B cell (primary cell): ENCODE results near the gene RPS21. TPM values are rescaled to one million over a fixed set of nuclear protein-coding genes. Genes with fewer than 3 reads are reported as not detected.

Experiments
- ATAC-seq: fragments of 200-7000 bp; cut with Tn5 transposase; one replicate; pipeline ENCODE4 v1.10.0; 2021; ENCODE audit warnings: low read depth, mild to moderate bottlenecking, moderate number of reproducible peaks, moderate library complexity
- CTCF ChIA-PET: fragments of 350-600 bp; sonication (Branson Sonifier 250); formaldehyde crosslinking; loops from one replicate; lab custom pipeline; 2021; ENCODE audit warnings: antibody characterized with exemption, inconsistent platforms; lab: Charles Lee
- POLR2A ChIA-PET: fragments of 350-600 bp; sonication (Branson Sonifier 250); formaldehyde crosslinking; loops from one replicate; lab custom pipeline; 2021; ENCODE audit warnings: antibody characterized with exemption; lab: Charles Lee
- DNase-seq: peaks from one replicate; pipeline ENCODE4 v3.0.0; 2013
- H2AFZ ChIP-seq: 2 replicates; pipeline ENCODE4 v1.6.1; 2012; ENCODE audit warnings: mild to moderate bottlenecking, low read depth, low read length; ENCODE audit not compliant: insufficient read depth, poor library complexity, severe bottlenecking
- H3K27ac ChIP-seq, 2 donors: 1 replicate in 1 of 2; 2 replicates in 1 of 2; pipeline ENCODE4 v1.5.1; 2012 to 2013; ENCODE audit warnings: low read length in 2 of 2, mild to moderate bottlenecking in 2 of 2, moderate library complexity in 1 of 2
- H3K27me3 ChIP-seq, 4 experiments: fragments of 200-600 bp in 1 of 4; sonication (generic) in 1 of 4; replicated peaks in 1 of 4; 1 replicate in 2 of 4; 2 replicates in 2 of 4; pipeline versions ENCODE4 v1.6.1 to v1.7.0; 2013 to 2016; ENCODE audit warnings: low read length in 3 of 4, mild to moderate bottlenecking in 2 of 4, mixed read lengths in 1 of 4, moderate library complexity in 1 of 4; ENCODE audit not compliant: insufficient read depth in 4 of 4, control insufficient read depth in 3 of 4; ENCODE audit errors: control extremely low read depth in 1 of 4
- H3K36me3 ChIP-seq, 2 experiments: replicated peaks in 1 of 2; 1 replicate in 1 of 2; 2 replicates in 1 of 2; pipeline versions ENCODE4 v1.6.1 to v1.7.1; 2013; ENCODE audit warnings: low read length in 1 of 2; ENCODE audit not compliant: insufficient read depth in 2 of 2, control insufficient read depth in 1 of 2; ENCODE audit errors: control extremely low read depth in 1 of 2, extremely low read depth in 1 of 2
- H3K4me1 ChIP-seq, 2 donors: fragments of 200-600 bp in 1 of 2; sonication (generic) in 1 of 2; 1 replicate in 1 of 2; 2 replicates in 1 of 2; pipeline versions ENCODE4 v1.5.1 to v1.6.1; 2013 to 2017; ENCODE audit warnings: low read length in 2 of 2; ENCODE audit not compliant: control insufficient read depth in 2 of 2, insufficient read depth in 2 of 2
- H3K4me2 ChIP-seq: replicated peaks from 2 replicates; pipeline ENCODE3; 2012; ENCODE audit warnings: mild to moderate bottlenecking, low read depth, low read length; ENCODE audit not compliant: poor library complexity, severe bottlenecking
- H3K4me3 ChIP-seq, 5 experiments: fragments of 200-600 bp in 1 of 5; sonication (generic) in 1 of 5; 1 replicate in 3 of 5; 2 replicates in 2 of 5; pipeline versions ENCODE4 v1.5.1 to v1.7.0; 2011 to 2016; ENCODE audit warnings: low read length in 4 of 5, mild to moderate bottlenecking in 4 of 5, low read depth in 2 of 5, control low read depth in 1 of 5, moderate library complexity in 1 of 5; ENCODE audit not compliant: insufficient read depth in 1 of 5; ENCODE audit errors: control extremely low read depth in 1 of 5, extremely low read depth in 1 of 5
- H3K79me2 ChIP-seq: fragments of 200-600 bp; sonication (generic); one replicate; pipeline ENCODE4 v1.6.0; 2016; ENCODE audit warnings: low read length; ENCODE audit not compliant: control insufficient read depth, insufficient read depth
- H3K9ac ChIP-seq: fragments of 200-600 bp; sonication (generic); 2 replicates; pipeline ENCODE4 v1.6.1; 2017; ENCODE audit warnings: mild to moderate bottlenecking, low read length, moderate library complexity
- H3K9me3 ChIP-seq, 3 donors: one replicate each; pipeline versions ENCODE4 v1.6.1 to v1.7.1; 2013; ENCODE audit warnings: low read length in 2 of 3; ENCODE audit not compliant: control insufficient read depth in 2 of 3, insufficient read depth in 1 of 3; ENCODE audit errors: control extremely low read depth in 1 of 3
- H4K20me1 ChIP-seq: 2 replicates; pipeline ENCODE4 v1.6.0; 2012; ENCODE audit warnings: mild to moderate bottlenecking, low read length; ENCODE audit not compliant: insufficient read depth, control insufficient read depth, poor library complexity, severe bottlenecking
- H3K27ac Mint-ChIP-seq: one replicate; pipeline ENCODE4 v1.8.0; 2021; ENCODE audit warnings: mixed read lengths
- H3K27me3 Mint-ChIP-seq: one replicate; pipeline ENCODE4 v1.8.0; 2021; ENCODE audit warnings: mixed read lengths
- H3K4me1 Mint-ChIP-seq: one replicate; pipeline ENCODE4 v1.8.0; 2021; ENCODE audit warnings: mixed read lengths
- H3K4me3 Mint-ChIP-seq: one replicate; pipeline ENCODE4 v1.8.0; 2021; ENCODE audit warnings: mixed read lengths
- H3K9me3 Mint-ChIP-seq: one replicate; pipeline ENCODE4 v1.8.0; 2022; ENCODE audit warnings: mixed read lengths; ENCODE audit not compliant: insufficient read depth
- EZH2 ChIP-seq: IDR thresholded peaks from 2 replicates; pipeline ENCODE4 v1.6.1; 2012; ENCODE audit warnings: borderline replicate concordance, low read depth, mild to moderate bottlenecking, moderate library complexity, low read length; ENCODE audit not compliant: insufficient read depth, poor library complexity, severe bottlenecking
- WGBS: methylation state at CpG from one replicate; pipeline ENCODE4 v1.1.5; 2013; ENCODE audit warnings: missing lambda C conversion rate; ENCODE audit not compliant: insufficient coverage; 5-methylcytosine and 5-hydroxymethylcytosine counted together
- intact Hi-C: fragments of 100-400 bp; cut with micrococcal nuclease; formaldehyde crosslinking; loops from one replicate; pipeline ENCODE4 v1.10.0; 2022
- polyA plus RNA-seq: library from polyadenylated mRNA; depleted of rRNA; stranded (reverse); fragments of >200 nt; gene quantifications from 2 replicates; pipeline ENCODE4 v1.2.3, GENCODE V29; 2012
- total RNA-seq, 2 donors: library from RNA; stranded (reverse); fragments of 120-200 nt in 1 of 2; gene quantifications; 1 replicate in 1 of 2; 2 replicates in 1 of 2; pipeline versions ENCODE4 v1.2.3 to v1.2.4, GENCODE V29; 2013 to 2022
- TF ChIP-seq, protein P1 (sequence below): fragments of 200-600 bp; IDR thresholded peaks from one replicate; pipeline ENCODE4 v1.8.0; 2022; ENCODE audit warnings: antibody characterized with exemption, mild to moderate bottlenecking

RPS21 gene
- total and polyA plus RNA-seq, 2 donors (not counting 1 experiment from before 2014, with no cell fraction given) = 2,653 to 9,603 TPM

GRCh38 chr20:62405981-62406513 is 19.1 kb downstream of the RPS21 start:
- H2AFZ ChIP-seq = peak overlapping the region; percentile 33
- CTCF ChIA-PET = no interaction called here
- H3K4me3 ChIP-seq = peak overlapping the region in 4 of 5 experiments; percentile 46 to 67 (median 56)
- TF ChIP-seq, protein P1, sequence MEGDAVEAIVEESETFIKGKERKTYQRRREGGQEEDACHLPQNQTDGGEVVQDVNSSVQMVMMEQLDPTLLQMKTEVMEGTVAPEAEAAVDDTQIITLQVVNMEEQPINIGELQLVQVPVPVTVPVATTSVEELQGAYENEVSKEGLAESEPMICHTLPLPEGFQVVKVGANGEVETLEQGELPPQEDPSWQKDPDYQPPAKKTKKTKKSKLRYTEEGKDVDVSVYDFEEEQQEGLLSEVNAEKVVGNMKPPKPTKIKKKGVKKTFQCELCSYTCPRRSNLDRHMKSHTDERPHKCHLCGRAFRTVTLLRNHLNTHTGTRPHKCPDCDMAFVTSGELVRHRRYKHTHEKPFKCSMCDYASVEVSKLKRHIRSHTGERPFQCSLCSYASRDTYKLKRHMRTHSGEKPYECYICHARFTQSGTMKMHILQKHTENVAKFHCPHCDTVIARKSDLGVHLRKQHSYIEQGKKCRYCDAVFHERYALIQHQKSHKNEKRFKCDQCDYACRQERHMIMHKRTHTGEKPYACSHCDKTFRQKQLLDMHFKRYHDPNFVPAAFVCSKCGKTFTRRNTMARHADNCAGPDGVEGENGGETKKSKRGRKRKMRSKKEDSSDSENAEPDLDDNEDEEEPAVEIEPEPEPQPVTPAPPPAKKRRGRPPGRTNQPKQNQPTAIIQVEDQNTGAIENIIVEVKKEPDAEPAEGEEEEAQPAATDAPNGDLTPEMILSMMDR = no peak
- TF ChIP-seq EZH2 = no peak
- H3K36me3 ChIP-seq = no peaks in the 10 kb centered on the region
- no peaks in the 10 kb centered on the region for H3K27me3 ChIP-seq
- intact Hi-C loops = loop anchor here (2.0 to 5.0 kb wide), 3 partner anchors 167 to 531 kb away; partner anchors contain the start of genes GID8 and OSBPL2
- H3K27ac Mint-ChIP-seq = peak overlapping the region; percentile 59
- H4K20me1 ChIP-seq = peaks cover 9% of the 10 kb centered on the region
- H3K4me1 Mint-ChIP-seq = peaks cover 41% of the 10 kb centered on the region
- peak overlapping the region; percentile 74 for H3K4me3 Mint-ChIP-seq
- H3K27me3 Mint-ChIP-seq = no peaks in the 10 kb centered on the region
- DNase-seq (no peak), ATAC-seq (no peak)
- WGBS = 82% methylated on average over 8 of the region's 10 CpGs
- peak overlapping the region; percentile 78 for H3K9ac ChIP-seq
- H3K27ac ChIP-seq = no peak overlapping the region
- POLR2A ChIA-PET = no interaction called here
- H3K4me2 ChIP-seq = peak overlapping the region; percentile 95
- no peaks in the 10 kb centered on the region for H3K9me3 Mint-ChIP-seq
- H3K9me3 ChIP-seq = no peaks in the 10 kb centered on the region
- peaks cover 30 to 51% of the 10 kb centered on the region in 2 donors for H3K4me1 ChIP-seq
- peaks cover 23% of the 10 kb centered on the region for H3K79me2 ChIP-seq

- Mint-ChIP-seq H3K27me3 (no peaks in the 10 kb centered on the region), H3K27ac (peak overlapping the region; percentile 50)
- no peak for TF ChIP-seq EZH2
- TF ChIP-seq, protein P1 = no peak
These were observed 19.8 kb downstream of the RPS21 start for GRCh38 chr20:62406635-62407176.

More at GRCh38 chr20:62406635-62407176, 19.8 kb downstream of the RPS21 start:
- Histone ChIP-seq H4K20me1 (peaks cover 9% of the 10 kb centered on the region), H3K79me2 (peaks cover 23% of the 10 kb centered on the region), H3K36me3 (no peaks in the 10 kb centered on the region), H3K4me2 (peak overlapping the region; percentile 95), H2AFZ (peak overlapping the region; percentile 33), H3K27ac (peak overlapping the region in 1 of 2 donors; percentile 56), H3K9me3 (no peaks in the 10 kb centered on the region), H3K4me1 (peaks cover 30 to 47% of the 10 kb centered on the region in 2 donors), H3K27me3 (no peaks in the 10 kb centered on the region), H3K9ac (peak overlapping the region; percentile 78), H3K4me3 (peak overlapping the region; percentile 36 to 67 (median 54))
- no peak for ATAC-seq
- POLR2A ChIA-PET = no interaction called here
- Mint-ChIP-seq H3K4me3 (peak overlapping the region; percentile 74), H3K9me3 (no peaks in the 10 kb centered on the region), H3K4me1 (peaks cover 34% of the 10 kb centered on the region)
- CTCF ChIA-PET = no interaction called here
- intact Hi-C loops = loop anchor here (1.0 to 5.0 kb wide), 4 partner anchors 19 to 531 kb away; partner anchors contain the start of genes GID8, OSBPL2 and RPS21
- peak; percentile 36 for DNase-seq
- 1% methylated on average over 42 of the region's 42 CpGs for WGBS
